Endothelial cell of umbilical vein (primary cell): ENCODE measurements around the gene PPOX. TPM values are rescaled to one million over a fixed set of nuclear protein-coding genes. Genes with fewer than 3 reads are reported as not detected.
A peak's percentile ranks its signal among the peaks of the same experiment; 100 is the strongest.

Source experiments
- BruUV-seq: library from RNA; stranded (reverse); fragments of 400-500 nt; replicated peaks from 2 replicates; lab custom pipeline; 2021; lab: Mats Ljungman, UMichigan
- CTCF ChIA-PET: fragments of 300-600, 350-600 bp; sonication (Branson Sonifier 250); formaldehyde crosslinking; loops from one replicate; lab custom pipeline; 2021; ENCODE audit warnings: antibody characterized with exemption, inconsistent platforms; lab: Charles Lee
- POLR2A ChIA-PET: fragments of 300-600, 350-600 bp; sonication (Branson Sonifier 250); formaldehyde crosslinking; loops from one replicate; lab custom pipeline; 2021; ENCODE audit warnings: antibody characterized with exemption, inconsistent platforms; lab: Charles Lee
- DNase-seq: peaks from one replicate; pipeline ENCODE4 v3.0.0-alpha.2; 2011; ENCODE audit warnings: low read depth, low spot score
- FAIRE-seq: peaks from 2 replicates; lab custom pipeline; 2011; peaks lifted over from hg19 to GRCh38; lab: Jason Lieb, UNC
- H2AFZ ChIP-seq: 2 replicates; pipeline ENCODE4 v1.6.0; 2012; ENCODE audit warnings: low read depth, low read length, control low read depth, inconsistent platforms
- H3K27ac ChIP-seq: 2 replicates; pipeline ENCODE4 v1.5.1; 2011; ENCODE audit warnings: low read depth, mild to moderate bottlenecking, control low read depth, low read length, moderate library complexity; ENCODE audit not compliant: insufficient read depth
- H3K27me3 ChIP-seq, 2 experiments: 2 replicates each; pipeline versions ENCODE4 v1.6.0 to v1.6.1; 2011; ENCODE audit warnings: low read length in 2 of 2, mixed read lengths in 1 of 2; ENCODE audit not compliant: control insufficient read depth in 2 of 2, insufficient read depth in 2 of 2
- H3K36me3 ChIP-seq, 2 experiments: 2 replicates in 1 of 2; 3 replicates in 1 of 2; pipeline ENCODE4 v1.5.1; 2011; ENCODE audit warnings: low read length in 2 of 2, mild to moderate bottlenecking in 1 of 2, moderate library complexity in 1 of 2; ENCODE audit not compliant: control insufficient read depth in 2 of 2, insufficient read depth in 2 of 2; ENCODE audit errors: extremely low read depth in 1 of 2
- H3K4me1 ChIP-seq: 3 replicates; pipeline ENCODE4 v1.5.1; 2011; ENCODE audit warnings: mild to moderate bottlenecking, low read length; ENCODE audit not compliant: control insufficient read depth, insufficient read depth; ENCODE audit errors: extremely low read depth
- H3K4me2 ChIP-seq: 2 replicates; pipeline ENCODE4 v1.6.1; 2011; ENCODE audit warnings: low read length, control low read depth, mixed read lengths; ENCODE audit not compliant: insufficient read depth
- H3K4me3 ChIP-seq, 3 experiments: fragments of 200-600 bp in 1 of 3; sonication (generic), shearing (Covaris generic) in 1 of 3; replicated peaks in 1 of 3; 2 replicates each; pipeline ENCODE4 v1.5.1; 2011 to 2016; ENCODE audit warnings: control low read depth in 3 of 3, low read length in 3 of 3, mild to moderate bottlenecking in 2 of 3, inconsistent platforms in 1 of 3, low read depth in 1 of 3, moderate library complexity in 1 of 3; ENCODE audit not compliant: insufficient read depth in 1 of 3
- H3K79me2 ChIP-seq: 2 replicates; pipeline ENCODE4 v1.6.0; 2012; ENCODE audit warnings: low read length, inconsistent platforms; ENCODE audit not compliant: control insufficient read depth, insufficient read depth
- H3K9ac ChIP-seq: replicated peaks from 2 replicates; pipeline ENCODE3; 2011; ENCODE audit warnings: low read length, control low read depth; ENCODE audit not compliant: insufficient read depth; ENCODE audit errors: extremely low read depth
- H3K9me1 ChIP-seq: replicated peaks from 3 replicates; pipeline ENCODE4 v1.6.0; 2011; ENCODE audit warnings: mild to moderate bottlenecking, low read length; ENCODE audit not compliant: control insufficient read depth, insufficient read depth; ENCODE audit errors: extremely low read depth
- H3K9me3 ChIP-seq: replicated peaks from 2 replicates; pipeline ENCODE4 v1.5.1; 2012; ENCODE audit warnings: low read length, inconsistent platforms; ENCODE audit not compliant: control insufficient read depth, insufficient read depth
- H4K20me1 ChIP-seq: replicated peaks from 2 replicates; pipeline ENCODE3; 2011; ENCODE audit warnings: mild to moderate bottlenecking, low read length; ENCODE audit not compliant: control insufficient read depth, insufficient read depth; ENCODE audit errors: extremely low read depth
- EZH2 ChIP-seq: IDR thresholded peaks from 2 replicates; pipeline ENCODE4 v1.6.1; 2012; ENCODE audit warnings: borderline replicate concordance, low read depth, mild to moderate bottlenecking, moderate library complexity, low read length, inconsistent platforms; ENCODE audit not compliant: severe bottlenecking
- FOS ChIP-seq: IDR thresholded peaks from 2 replicates; pipeline ENCODE4 v1.6.1; 2011; ENCODE audit warnings: mild to moderate bottlenecking, low read length, moderate library complexity, borderline replicate concordance; ENCODE audit not compliant: insufficient read depth
- GATA2 ChIP-seq: IDR thresholded peaks from 2 replicates; pipeline ENCODE4 v1.7.0; 2011; ENCODE audit warnings: low read depth, mild to moderate bottlenecking, moderate library complexity, mixed read lengths, low read length; ENCODE audit not compliant: insufficient read length, insufficient read depth
- JUN ChIP-seq: IDR thresholded peaks from 2 replicates; pipeline ENCODE4 v1.6.1; 2011; ENCODE audit warnings: borderline replicate concordance, low read depth; ENCODE audit not compliant: insufficient read length, insufficient read depth
- MYC ChIP-seq: IDR thresholded peaks from one replicate; pipeline ENCODE4 v1.6.1; 2011; ENCODE audit warnings: mild to moderate bottlenecking, low read depth, low read length
- POLR2A ChIP-seq: IDR thresholded peaks from 2 replicates; pipeline ENCODE4 v1.6.1; 2012; ENCODE audit warnings: low read depth, mild to moderate bottlenecking, control low read depth, low read length
- POLR2AphosphoS5 ChIP-seq: IDR thresholded peaks from 2 replicates; pipeline ENCODE4 v1.6.1; 2012; ENCODE audit warnings: low read depth, mild to moderate bottlenecking, control low read depth, low read length, moderate library complexity; ENCODE audit not compliant: insufficient read depth
- dilution Hi-C: fragments of 300-500 bp; cut with MboI; formaldehyde crosslinking; loops from one replicate; pipeline ENCODE4 v1.15.0; 2019; ENCODE audit warnings: low sequenced_read_pairs; ENCODE audit not compliant: extremely low pct_ligation_motif_present
- intact Hi-C: fragments of 100-400 bp; cut with micrococcal nuclease; formaldehyde crosslinking; loops from one replicate; pipeline ENCODE4 v1.10.0; 2022
- polyA plus RNA-seq, 4 experiments: library from polyadenylated mRNA; depleted of rRNA in 3 of 4; stranded (reverse) in 3 of 4; unstranded in 1 of 4; fragments of >200 nt; gene quantifications; 2 replicates each; pipeline versions ENCODE4 v1.2.1 to v1.2.3, GENCODE V29; 2011 to 2012; ENCODE audit warnings: missing spikeins in 1 of 4
- total RNA-seq: library from RNA; stranded (reverse); gene quantifications from 2 replicates; pipeline ENCODE4 v1.2.3, GENCODE V29; 2021
- TF ChIP-seq, protein P1 (sequence below), 2 donors: IDR thresholded peaks; 1 replicate in 1 of 2; 2 replicates in 1 of 2; pipeline ENCODE4 v1.5.1; 2011; ENCODE audit warnings: low read length in 2 of 2, mild to moderate bottlenecking in 2 of 2, moderate library complexity in 2 of 2, control low read depth in 1 of 2, inconsistent platforms in 1 of 2, low read depth in 1 of 2; ENCODE audit not compliant: insufficient read depth in 1 of 2; ENCODE audit errors: extremely low read depth in 1 of 2
- TF ChIP-seq, protein P2 (sequence below): IDR thresholded peaks from 2 replicates; pipeline ENCODE4 v1.6.1; 2011; ENCODE audit not compliant: insufficient read depth, insufficient read length

The PPOX gene
- total and polyA plus RNA-seq, 2 donors (not counting 3 experiments of a cell fraction or from before 2014, with no cell fraction given) = 26.4 to 28.5 TPM

DNA sequence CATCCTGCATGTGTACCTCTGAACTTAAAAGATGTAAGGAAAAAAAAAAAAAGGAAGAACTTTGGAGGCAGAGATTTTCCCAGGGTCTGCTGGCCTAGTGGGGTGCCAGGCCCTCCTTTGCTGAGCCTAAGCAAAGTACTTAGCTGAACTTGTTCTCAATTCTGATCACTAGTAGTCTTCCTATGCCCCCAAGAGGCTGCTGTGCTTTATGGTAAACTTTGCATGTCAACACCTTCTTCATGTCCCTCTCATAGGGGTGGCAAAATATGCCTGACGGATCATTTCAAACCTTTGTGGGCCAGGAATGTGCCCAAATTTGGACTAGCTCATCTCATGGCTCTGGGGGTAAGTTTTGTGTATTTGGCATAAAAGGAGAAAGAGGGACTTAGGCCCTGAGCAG, 8.4 kb upstream of the PPOX start:
- Histone ChIP-seq H3K9me3 (no peaks in the 10 kb centered on the region), H3K4me1 (peaks cover 7% of the 10 kb centered on the region), H3K9ac (no peak overlapping the region), H3K9me1 (no peaks in the 10 kb centered on the region), H3K36me3 (peaks cover 2 to 8% of the 10 kb centered on the region in 2 experiments), H3K4me3 (no peak overlapping the region), H3K27me3 (no peaks in the 10 kb centered on the region), H3K27ac (no peak overlapping the region), H3K4me2 (no peak overlapping the region), H3K79me2 (peaks cover 7% of the 10 kb centered on the region), H4K20me1 (no peaks in the 10 kb centered on the region), H2AFZ (no peak overlapping the region)
- TF ChIP-seq GATA2 = no peak
- TF ChIP-seq POLR2AphosphoS5 = no peak
- no peak for TF ChIP-seq EZH2
- no peak for FAIRE-seq
- ChIA-PET POLR2A (no interaction called here), CTCF (interaction anchor here (1.1 to 2.1 kb wide), 2 partner anchors 60 to 160 kb away, joined by 3 to 9 read pairs; partner anchors contain the start of gene KLHDC9)
- DNase-seq = no peak
- dilution Hi-C loops (no loop called here), intact Hi-C loops (loop anchor here (2.0 kb wide), 1 partner anchor 39 kb away; the partner anchor contains the start of genes NIT1 and PFDN2)
- no TSS peak for BruUV-seq

DNA sequence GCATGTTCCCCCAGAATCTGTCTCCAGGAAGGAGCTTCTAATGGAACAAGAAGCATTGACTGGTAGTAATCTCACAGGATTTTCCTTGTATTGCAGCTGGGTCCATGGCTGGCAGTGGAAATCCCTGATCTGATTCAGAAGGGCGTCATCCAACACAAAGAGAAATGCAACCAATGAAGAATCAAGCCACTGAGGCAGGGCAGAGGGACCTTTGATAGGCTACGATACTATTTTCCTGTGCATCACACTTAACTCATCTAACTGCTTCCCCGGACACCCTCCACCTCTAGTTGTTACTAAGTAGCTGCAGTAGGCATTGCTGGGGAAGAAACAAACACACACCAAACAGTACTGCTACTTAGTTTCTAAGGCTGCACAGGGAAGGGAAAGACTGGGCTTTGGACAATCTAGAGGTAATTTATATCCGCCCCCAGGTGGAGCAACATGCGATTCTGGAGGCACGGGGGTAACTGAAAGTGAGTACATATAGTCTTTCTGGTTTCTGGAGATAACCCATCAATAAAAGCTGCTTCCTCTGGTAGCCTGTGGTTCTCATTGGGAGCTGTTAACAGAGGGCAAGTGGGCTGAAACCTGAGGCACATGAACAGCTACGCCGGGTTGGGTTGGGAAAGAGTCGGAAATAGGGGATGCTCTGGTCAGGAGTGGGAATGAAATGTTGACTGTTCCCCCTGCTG, 7.8 kb upstream of the PPOX start:
- no peak overlapping the region for H3K9ac ChIP-seq
- FAIRE-seq (no peak), DNase-seq (no peak)
- BruUV-seq = no TSS peak
- H4K20me1 ChIP-seq = no peaks in the 10 kb centered on the region
- ChIA-PET POLR2A (interaction anchor here (0.7 kb wide), 1 partner anchor 137 kb away, joined by 4 read pairs; the partner anchor contains the start of gene F11R), CTCF (interaction anchor here (0.7 to 2.1 kb wide), 2 partner anchors 161 to 224 kb away, joined by 3 to 9 read pairs; no protein-coding TSS in a partner anchor)
- intact Hi-C loops (loop anchor here (2.0 kb wide), 1 partner anchor 40 kb away; the partner anchor contains the start of genes NIT1 and PFDN2), dilution Hi-C loops (no loop called here)
- H3K4me3 ChIP-seq = no peak overlapping the region
- peaks cover 7% of the 10 kb centered on the region for H3K79me2 ChIP-seq
- no peaks in the 10 kb centered on the region for H3K9me3 ChIP-seq
- H3K4me2 ChIP-seq = peak overlapping the region; percentile 32
- no peak overlapping the region for H3K27ac ChIP-seq
- TF ChIP-seq POLR2A = no peak
- TF ChIP-seq, protein P1, sequence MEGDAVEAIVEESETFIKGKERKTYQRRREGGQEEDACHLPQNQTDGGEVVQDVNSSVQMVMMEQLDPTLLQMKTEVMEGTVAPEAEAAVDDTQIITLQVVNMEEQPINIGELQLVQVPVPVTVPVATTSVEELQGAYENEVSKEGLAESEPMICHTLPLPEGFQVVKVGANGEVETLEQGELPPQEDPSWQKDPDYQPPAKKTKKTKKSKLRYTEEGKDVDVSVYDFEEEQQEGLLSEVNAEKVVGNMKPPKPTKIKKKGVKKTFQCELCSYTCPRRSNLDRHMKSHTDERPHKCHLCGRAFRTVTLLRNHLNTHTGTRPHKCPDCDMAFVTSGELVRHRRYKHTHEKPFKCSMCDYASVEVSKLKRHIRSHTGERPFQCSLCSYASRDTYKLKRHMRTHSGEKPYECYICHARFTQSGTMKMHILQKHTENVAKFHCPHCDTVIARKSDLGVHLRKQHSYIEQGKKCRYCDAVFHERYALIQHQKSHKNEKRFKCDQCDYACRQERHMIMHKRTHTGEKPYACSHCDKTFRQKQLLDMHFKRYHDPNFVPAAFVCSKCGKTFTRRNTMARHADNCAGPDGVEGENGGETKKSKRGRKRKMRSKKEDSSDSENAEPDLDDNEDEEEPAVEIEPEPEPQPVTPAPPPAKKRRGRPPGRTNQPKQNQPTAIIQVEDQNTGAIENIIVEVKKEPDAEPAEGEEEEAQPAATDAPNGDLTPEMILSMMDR (IDR thresholded peaks at IDR 0.05; ENCODE audit: extremely low read depth in 1 of 2, insufficient read depth in 1 of 2, low read depth in 1 of 2, low read length in 2 of 2) = no peak
- TF ChIP-seq POLR2AphosphoS5 = no peak
- no peak for TF ChIP-seq EZH2
- TF ChIP-seq JUN = no peak
- TF ChIP-seq, protein P2, sequence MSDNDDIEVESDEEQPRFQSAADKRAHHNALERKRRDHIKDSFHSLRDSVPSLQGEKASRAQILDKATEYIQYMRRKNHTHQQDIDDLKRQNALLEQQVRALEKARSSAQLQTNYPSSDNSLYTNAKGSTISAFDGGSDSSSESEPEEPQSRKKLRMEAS = no peak
- TF ChIP-seq GATA2 = no peak
- TF ChIP-seq FOS = no peak
- TF ChIP-seq MYC = no peak
- no peaks in the 10 kb centered on the region for H3K9me1 ChIP-seq
- no peak overlapping the region for H2AFZ ChIP-seq
- H3K36me3 ChIP-seq = peaks cover 2 to 10% of the 10 kb centered on the region in 2 experiments
- H3K4me1 ChIP-seq = peaks cover 7% of the 10 kb centered on the region
- no peaks in the 10 kb centered on the region for H3K27me3 ChIP-seq
